Stimulated activated CD8-positive, alpha-beta memory T cell treated with anti-CD3 and anti-CD28 coated beads, Interleukin-15, amount 100 ng/mL, for 48 hours (primary cell): ENCODE results near the gene YY1AP1.
"Not testable (repeated sequence)": the region's sequence is repeated elsewhere in the genome, so short reads cannot be mapped to it uniquely, and the experiment has no call there.

ENCODE experiments used
- DNase-seq, 2 donors: peaks; one replicate each; pipeline ENCODE4 v3.0.0-alpha.2; 2020; ENCODE audit warnings: low read depth in 2 of 2

The YY1AP1 gene

GRCh38 chr1:155695072-155695471, 6.5 kb upstream of the YY1AP1 start:
- DNase-seq, result no peak

GRCh38 chr1:155694167-155694566, 5.6 kb upstream of the YY1AP1 start:
- DNase-seq, result no peak

GRCh38 chr1:155691992-155692528, 3.5 kb upstream of the YY1AP1 start:
- DNase-seq, result no peak

- not testable (repeated sequence) for DNase-seq
Observed at GRCh38 chr1:155689081-155689607, 570 bp upstream of the YY1AP1 start, which contains the start of gene DAP3. DAP3 (plus strand) TSS chr1:155689091; CDS start chr1:155709780, 20,689 bp downstream.

DNA sequence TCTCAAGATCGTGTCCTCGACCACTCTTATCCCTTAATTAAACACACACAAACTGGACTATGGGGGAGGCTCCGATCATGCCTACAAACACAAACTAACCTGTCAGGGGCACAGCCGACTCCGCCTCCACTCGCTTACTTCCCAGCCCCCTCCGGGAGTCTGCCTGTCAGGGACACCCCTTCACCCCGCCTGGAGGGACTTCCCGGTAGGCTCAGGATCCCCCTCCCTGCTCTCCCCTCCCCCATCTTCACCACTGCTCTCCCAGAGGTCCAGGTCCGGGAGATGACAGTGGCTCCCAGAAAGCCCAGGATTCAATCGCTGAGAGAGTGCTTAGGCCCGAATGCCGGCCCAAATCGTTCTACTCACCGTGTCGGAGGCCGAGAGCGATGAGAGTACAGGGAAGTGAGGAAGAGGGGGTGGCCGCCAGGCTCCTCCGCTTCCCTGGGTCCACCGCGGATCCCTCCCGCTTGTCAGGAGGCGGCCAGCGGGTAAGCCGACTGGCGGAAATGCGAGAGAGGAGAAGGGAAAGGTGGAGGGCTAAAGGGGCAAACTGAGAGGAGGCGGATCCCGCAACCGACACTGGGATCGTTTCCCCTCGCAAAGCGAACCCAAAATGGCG, 760 bp downstream of the YY1AP1 start:
- DNase-seq, result not testable (repeated sequence)

DNA sequence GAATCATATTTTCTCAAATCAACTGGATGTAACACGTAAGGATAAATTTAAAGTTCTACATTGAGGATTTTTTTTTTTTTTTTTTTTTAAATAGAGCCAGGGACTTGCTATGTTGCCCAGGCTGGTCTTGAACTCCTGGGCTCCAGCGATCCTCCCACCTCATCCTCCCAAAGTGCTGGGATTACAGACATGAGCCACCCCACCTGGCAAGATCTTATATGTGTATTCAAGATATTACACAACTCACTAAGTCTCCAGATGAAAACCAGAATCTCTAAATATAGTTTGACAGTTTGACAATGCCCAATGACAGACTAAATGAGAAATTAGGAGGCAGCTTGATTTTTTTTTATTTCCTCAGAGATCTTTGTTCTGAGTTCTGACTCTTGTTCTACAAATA, 6.8 kb downstream of the YY1AP1 start:
- DNase-seq, result no peak

DNA sequence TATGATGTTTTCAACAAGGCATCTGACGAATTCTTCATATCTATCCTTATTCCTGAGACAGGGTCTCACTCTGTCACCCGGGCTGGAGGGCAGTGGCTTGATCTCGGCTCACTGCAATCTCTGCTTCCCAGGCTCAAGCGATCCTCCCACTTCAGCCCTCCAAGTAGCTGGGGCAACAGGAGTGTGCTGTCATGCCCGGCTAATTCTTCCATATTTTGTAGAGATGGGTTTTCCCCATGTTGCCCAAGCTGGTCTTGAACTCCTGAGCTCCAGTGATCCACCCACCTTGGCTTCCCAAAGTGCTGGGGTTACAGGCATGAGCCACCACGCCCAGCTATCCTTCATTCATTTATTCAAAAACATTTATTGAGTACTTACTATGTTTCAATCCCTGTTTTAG, 8.0 kb downstream of the YY1AP1 start:
- DNase-seq, result no peak

- DNase-seq, result not testable (repeated sequence)
Observed at GRCh38 chr1:155678992-155679391, 9.6 kb downstream of the YY1AP1 start.

- no peak for DNase-seq
Observed at GRCh38 chr1:155678027-155678426, 10.5 kb downstream of the YY1AP1 start.

- DNase-seq, result no peak
Observed at GRCh38 chr1:155673003-155673402, 15.6 kb downstream of the YY1AP1 start.

GRCh38 chr1:155671750-155672149, 16.8 kb downstream of the YY1AP1 start:
- DNase-seq, result no peak

DNA sequence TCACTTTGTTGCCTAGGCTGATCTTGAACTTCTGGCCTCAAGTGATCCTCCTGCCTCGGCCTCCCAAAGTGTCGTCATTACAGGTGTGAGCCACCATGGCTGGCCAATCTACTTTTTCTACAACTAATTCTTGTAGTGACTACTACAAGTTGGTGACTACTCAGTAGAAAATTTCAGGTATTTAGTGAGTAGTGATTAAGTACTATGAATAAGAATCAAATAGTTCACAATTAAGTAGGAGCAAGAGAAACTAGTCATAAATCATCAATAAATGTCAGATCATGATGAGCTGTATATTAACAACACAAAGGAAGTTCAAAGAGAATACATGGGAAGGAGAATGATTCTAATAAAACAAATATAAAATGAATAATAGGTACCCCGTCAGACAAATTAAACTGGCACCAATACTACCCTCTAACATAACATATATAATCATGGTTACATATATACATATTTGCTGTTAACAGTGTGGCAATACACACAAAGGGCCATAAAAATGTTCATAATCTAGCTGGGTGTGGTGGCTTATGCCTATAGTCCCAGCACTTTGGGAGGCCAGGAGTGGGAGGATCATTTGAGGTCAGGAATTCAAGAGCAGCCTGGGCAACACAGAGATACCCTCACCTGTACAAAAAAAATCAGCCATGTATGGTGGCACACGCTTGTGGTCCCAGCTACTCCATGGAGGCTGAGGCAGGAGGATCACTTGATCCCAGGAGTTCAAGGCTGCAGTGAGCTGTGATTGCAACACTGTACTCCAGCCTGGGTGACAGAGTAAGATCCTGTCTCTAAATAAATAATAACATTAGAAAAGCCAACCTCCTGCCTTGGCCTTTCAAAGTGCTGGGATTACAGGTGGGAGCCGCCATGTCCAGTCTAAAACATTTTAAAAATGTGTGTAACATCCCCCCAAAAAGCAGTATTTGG, 19.1 kb downstream of the YY1AP1 start:
- no peak for DNase-seq

- DNase-seq, result not testable (repeated sequence)
Observed at GRCh38 chr1:155661239-155661638, 27.3 kb downstream of the YY1AP1 start.

GRCh38 chr1:155657463-155657862, 31.1 kb downstream of the YY1AP1 start:
- DNase-seq, result no peak

DNA sequence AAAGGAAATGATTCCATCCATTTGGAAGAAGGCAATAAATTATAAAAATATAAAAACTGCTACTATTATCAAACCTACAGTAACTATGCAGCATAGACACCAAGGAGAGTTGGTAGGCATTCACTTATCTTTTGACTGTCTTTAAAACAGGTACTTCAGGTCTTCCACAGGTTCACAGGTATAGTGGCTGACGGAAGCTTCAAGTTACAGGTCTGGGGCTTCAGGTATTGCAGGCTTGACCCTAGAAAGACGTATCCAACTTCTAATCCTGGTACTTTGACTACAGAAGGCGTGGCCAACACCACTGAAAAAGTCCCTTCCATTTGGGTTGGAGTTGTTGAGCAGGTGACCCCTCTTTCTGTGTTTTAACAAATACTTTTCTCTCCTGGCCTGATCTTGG, 35.6 kb downstream of the YY1AP1 start:
- no peak for DNase-seq

DNA sequence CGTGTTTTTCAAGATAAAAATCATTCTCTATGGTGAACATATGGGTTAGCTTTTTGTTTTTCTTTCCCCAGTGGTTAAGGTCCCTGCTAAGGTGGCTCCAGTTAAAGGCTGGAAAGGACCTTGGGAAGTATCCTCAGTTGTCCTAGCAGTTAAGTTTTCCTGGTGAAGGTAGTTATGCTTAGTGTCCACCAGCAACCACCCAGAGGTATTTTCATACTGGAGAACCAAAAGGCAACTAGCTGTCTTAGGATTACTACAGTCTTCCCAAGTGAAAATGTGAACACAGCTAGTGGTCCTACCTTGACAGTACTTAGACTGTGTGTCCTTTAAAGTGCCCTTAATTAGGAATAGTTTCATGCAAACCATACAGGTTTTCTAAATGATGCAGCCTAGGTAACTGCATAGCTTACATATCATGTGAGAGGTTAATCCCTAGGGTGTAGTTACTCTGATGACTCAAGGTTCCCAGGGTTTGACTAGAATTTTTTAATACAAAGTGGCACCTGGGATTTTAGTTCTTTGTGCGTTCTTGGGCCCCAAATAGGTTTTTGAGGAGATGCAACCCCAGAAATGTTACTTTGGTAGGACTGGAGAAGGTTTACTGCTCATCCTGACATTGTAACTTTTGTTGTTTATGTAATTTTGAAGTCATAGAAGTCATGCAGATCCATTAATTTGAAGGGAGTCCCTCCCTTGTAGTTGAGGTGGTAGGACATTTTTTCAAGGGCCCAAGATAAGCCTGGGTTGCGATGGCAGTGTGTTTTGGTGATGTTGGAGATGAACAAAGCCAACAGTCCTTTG, 36.5 kb downstream of the YY1AP1 start:
- DNase-seq, result no peak

- no peak for DNase-seq
Observed at GRCh38 chr1:155650231-155650757, 38.3 kb downstream of the YY1AP1 start.

DNA sequence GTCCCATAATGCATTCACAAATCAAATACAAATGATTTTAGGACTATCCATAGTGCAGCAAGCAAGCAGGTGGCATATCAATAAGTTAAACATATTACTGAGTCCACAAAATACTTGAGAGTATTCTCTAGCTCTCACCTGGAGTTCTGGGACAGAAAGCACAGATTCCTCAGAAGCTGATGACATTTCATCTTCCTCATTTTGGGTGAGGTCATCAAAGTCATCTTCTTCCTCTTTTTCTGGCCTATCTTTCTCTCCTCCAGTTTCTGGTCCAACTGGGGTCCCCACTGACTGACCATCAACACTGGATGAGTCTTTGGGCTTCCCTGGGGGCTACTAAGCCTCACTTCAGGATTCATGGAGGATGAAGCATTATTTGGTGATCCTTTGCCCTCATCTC, 38.9 kb downstream of the YY1AP1 start:
- no peak for DNase-seq

DNA sequence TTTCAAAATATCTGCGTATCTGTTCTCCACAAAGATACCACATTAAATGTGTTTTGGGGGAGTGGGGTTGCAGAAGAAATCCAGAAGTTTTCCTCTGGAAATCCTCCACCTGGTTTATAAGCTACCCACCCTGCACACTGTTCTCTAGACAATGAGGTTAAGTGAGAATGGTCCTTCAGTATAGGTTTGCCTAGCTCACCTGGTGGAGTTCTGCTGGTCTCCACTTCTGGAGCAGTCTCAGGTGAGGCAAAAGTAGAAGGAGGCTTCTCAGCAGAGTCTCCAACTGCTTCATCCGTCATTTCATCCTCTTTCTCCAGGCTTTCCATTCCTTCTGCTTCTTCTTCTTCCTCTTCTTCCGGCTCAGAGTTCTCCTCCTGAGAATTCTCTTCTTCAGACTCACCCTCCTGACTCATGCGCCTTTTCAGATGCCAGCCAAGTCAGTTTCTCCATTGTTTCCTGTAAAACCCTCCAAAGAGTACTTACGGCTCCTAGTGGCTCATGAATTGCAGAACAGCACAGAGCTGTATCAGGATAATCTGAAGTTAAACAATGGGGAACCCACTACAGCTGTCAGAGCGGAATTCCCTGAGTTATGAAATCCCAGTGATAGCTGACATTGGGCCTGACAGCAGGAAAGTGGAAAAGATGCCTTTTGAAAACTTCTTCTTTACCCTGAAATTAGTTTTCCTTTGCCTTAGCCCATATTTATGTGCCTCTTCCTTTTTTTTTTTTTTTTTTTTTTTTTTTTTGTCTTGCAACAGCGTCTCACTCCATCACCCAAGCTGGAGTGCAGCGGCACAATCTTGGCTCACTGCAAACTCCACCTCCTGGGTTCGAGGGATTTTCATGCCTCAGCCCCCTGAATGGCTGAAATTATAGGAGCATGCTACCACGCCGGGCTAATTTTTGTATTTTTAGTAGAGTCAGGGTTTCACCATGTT, 40.1 kb downstream of the YY1AP1 start:
- no peak for DNase-seq

GRCh38 chr1:155646307-155646706, 42.3 kb downstream of the YY1AP1 start:
- DNase-seq, result no peak
